CD4-positive, alpha-beta T cell (primary cell): ENCODE results near the gene RORC. TPM values are rescaled to one million over a fixed set of nuclear protein-coding genes. Genes with fewer than 3 reads are reported as not detected.

ENCODE experiments used
- ATAC-seq: fragments of 200-7000 bp; cut with Tn5 transposase; one replicate; pipeline ENCODE4 v1.10.0; 2022; ENCODE audit warnings: mild to moderate bottlenecking; ENCODE audit not compliant: poor library complexity
- CTCF ChIA-PET: fragments of 350-600 bp; sonication (Branson Sonifier 250); formaldehyde crosslinking; loops from one replicate; lab custom pipeline; 2021; ENCODE audit warnings: antibody characterized with exemption, inconsistent platforms; lab: Charles Lee
- POLR2A ChIA-PET: fragments of 350-600 bp; sonication (Branson Sonifier 250); formaldehyde crosslinking; loops from one replicate; lab custom pipeline; 2021; ENCODE audit warnings: antibody characterized with exemption, inconsistent platforms; lab: Charles Lee
- DNase-seq, 14 experiments: peaks; one replicate each; pipeline ENCODE4 v3.0.0-alpha.2; 2013 to 2020; ENCODE audit warnings: mixed read lengths in 2 of 14
- H3K27ac ChIP-seq, 2 donors: one replicate each; pipeline versions ENCODE4 v1.5.1 to v1.7.0; 2013; ENCODE audit warnings: low read length in 2 of 2, low read depth in 1 of 2, mild to moderate bottlenecking in 1 of 2
- H3K27me3 ChIP-seq, 2 experiments: 1 replicate in 1 of 2; 2 replicates in 1 of 2; pipeline versions ENCODE4 v1.6.1 to v1.7.0; 2013; ENCODE audit warnings: low read length in 2 of 2, control low read depth in 1 of 2, mild to moderate bottlenecking in 1 of 2, moderate library complexity in 1 of 2; ENCODE audit not compliant: insufficient read depth in 2 of 2, control insufficient read depth in 1 of 2
- H3K36me3 ChIP-seq: one replicate; pipeline ENCODE4 v1.6.1; 2013; ENCODE audit warnings: low read length, control low read depth; ENCODE audit not compliant: insufficient read depth
- H3K4me1 ChIP-seq: one replicate; pipeline ENCODE4 v1.6.1; 2013; ENCODE audit warnings: low read length, control low read depth; ENCODE audit not compliant: insufficient read depth
- H3K4me3 ChIP-seq: one replicate; pipeline ENCODE4 v1.5.1; 2013; ENCODE audit warnings: mild to moderate bottlenecking, low read length, moderate library complexity
- H3K9me3 ChIP-seq, 2 experiments: 1 replicate in 1 of 2; 2 replicates in 1 of 2; pipeline versions ENCODE4 v1.6.1 to v1.7.0; 2013; ENCODE audit warnings: low read length in 2 of 2, mild to moderate bottlenecking in 2 of 2, control low read depth in 1 of 2, moderate library complexity in 1 of 2; ENCODE audit not compliant: control insufficient read depth in 1 of 2, insufficient read depth in 1 of 2
- H3K27ac Mint-ChIP-seq: one replicate; pipeline ENCODE4 v1.8.0; 2020; ENCODE audit warnings: mixed read lengths
- H3K27me3 Mint-ChIP-seq: one replicate; pipeline ENCODE4 v1.8.0; 2021; ENCODE audit warnings: mixed read lengths
- H3K36me3 Mint-ChIP-seq: one replicate; pipeline ENCODE4 v1.8.0; 2021; ENCODE audit warnings: low read depth, mixed read lengths
- H3K4me1 Mint-ChIP-seq: one replicate; pipeline ENCODE4 v1.8.0; 2021; ENCODE audit warnings: low read depth, mixed read lengths
- H3K4me3 Mint-ChIP-seq: one replicate; pipeline ENCODE4 v1.8.0; 2020; ENCODE audit warnings: mild to moderate bottlenecking, mixed read lengths
- H3K9me3 Mint-ChIP-seq: one replicate; pipeline ENCODE4 v1.8.0; 2020; ENCODE audit warnings: mixed read lengths
- intact Hi-C, 2 experiments: fragments of 100-400 bp; cut with DNase I in 1 of 2; cut with micrococcal nuclease in 1 of 2; formaldehyde crosslinking; loops; one replicate each; pipeline versions ENCODE4 v1.15.1 to v1.9.0; 2023 to 2025; cut with DNase I, micrococcal nuclease
- total RNA-seq, 174 experiments: library from RNA in 2 of 174; stranded (reverse) in 2 of 174; gene quantifications; one replicate each; pipeline ENCODE4 v1.2.3 and lab custom pipeline; 2021 to 2026
- TF ChIP-seq, protein P1 (sequence below): fragments of 200-600 bp; IDR thresholded peaks from one replicate; pipeline ENCODE4 v1.8.0; 2022; ENCODE audit warnings: antibody characterized with exemption, mild to moderate bottlenecking

The RORC gene
- total RNA-seq, 2 experiments from 2014 or later: 3.6 to 3.7 TPM

DNA sequence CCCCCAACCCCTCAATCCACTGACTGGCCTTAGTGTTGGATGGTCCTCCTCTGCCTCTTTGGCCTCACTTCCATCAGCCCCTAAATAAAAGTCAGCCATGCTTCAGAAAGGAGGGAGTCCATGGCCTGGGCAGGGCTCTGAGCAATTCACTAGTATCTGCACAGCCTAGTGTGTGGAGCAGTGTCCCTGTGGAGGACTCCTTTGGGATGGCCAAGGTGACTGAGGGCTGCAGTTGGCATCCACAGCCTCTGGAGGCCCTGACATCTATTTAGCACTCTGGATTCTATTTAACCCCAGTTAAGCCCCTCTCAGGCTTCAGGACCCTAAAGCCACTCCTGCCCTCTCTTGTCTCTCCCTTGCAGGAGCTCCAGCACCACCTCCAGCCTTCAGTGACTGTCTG, 18.3 kb upstream of the RORC start:
- Mint-ChIP-seq H3K27me3 (no peaks in the 10 kb centered on the region), H3K9me3 (no peaks in the 10 kb centered on the region), H3K4me1 (peaks cover 7% of the 10 kb centered on the region), H3K4me3 (no peak overlapping the region), H3K27ac (peak overlapping the region; percentile 64), H3K36me3 (peaks cover 5% of the 10 kb centered on the region)
- POLR2A ChIA-PET: no interaction called here
- DNase-seq (peak in 1 of 14 experiments; percentile 7), ATAC-seq (no peak)
- Histone ChIP-seq H3K4me3 (no peak overlapping the region), H3K27ac (no peak overlapping the region), H3K4me1 (peaks cover 13% of the 10 kb centered on the region), H3K9me3 (no peaks in the 10 kb centered on the region), H3K36me3 (peaks cover 10% of the 10 kb centered on the region), H3K27me3 (no peaks in the 10 kb centered on the region)
- intact Hi-C loops: no loop called here
- CTCF ChIA-PET: no interaction called here
- TF ChIP-seq, protein P1, sequence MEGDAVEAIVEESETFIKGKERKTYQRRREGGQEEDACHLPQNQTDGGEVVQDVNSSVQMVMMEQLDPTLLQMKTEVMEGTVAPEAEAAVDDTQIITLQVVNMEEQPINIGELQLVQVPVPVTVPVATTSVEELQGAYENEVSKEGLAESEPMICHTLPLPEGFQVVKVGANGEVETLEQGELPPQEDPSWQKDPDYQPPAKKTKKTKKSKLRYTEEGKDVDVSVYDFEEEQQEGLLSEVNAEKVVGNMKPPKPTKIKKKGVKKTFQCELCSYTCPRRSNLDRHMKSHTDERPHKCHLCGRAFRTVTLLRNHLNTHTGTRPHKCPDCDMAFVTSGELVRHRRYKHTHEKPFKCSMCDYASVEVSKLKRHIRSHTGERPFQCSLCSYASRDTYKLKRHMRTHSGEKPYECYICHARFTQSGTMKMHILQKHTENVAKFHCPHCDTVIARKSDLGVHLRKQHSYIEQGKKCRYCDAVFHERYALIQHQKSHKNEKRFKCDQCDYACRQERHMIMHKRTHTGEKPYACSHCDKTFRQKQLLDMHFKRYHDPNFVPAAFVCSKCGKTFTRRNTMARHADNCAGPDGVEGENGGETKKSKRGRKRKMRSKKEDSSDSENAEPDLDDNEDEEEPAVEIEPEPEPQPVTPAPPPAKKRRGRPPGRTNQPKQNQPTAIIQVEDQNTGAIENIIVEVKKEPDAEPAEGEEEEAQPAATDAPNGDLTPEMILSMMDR: no peak

DNA sequence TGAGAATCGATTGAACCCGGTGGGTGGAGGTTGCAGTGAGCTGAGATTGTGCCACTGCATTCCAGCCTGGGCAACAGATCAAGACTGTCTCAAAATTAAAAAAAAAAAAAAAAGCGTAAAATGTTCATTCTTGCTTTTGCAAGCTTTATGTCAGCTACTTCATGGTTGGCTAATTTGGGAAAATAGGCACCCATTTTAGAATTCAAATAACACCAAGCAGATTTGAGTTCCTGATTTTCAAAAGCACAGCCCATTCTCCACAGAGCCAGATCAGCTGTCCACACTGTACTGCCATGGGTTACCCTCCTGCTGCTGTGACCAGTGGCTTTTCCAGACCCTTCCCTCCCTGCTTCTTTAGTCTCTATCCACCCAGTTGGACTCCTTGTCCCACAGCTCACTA, 17.5 kb upstream of the RORC start:
- H3K36me3 Mint-ChIP-seq: peaks cover 5% of the 10 kb centered on the region
- no peaks in the 10 kb centered on the region for H3K9me3 Mint-ChIP-seq
- Histone ChIP-seq H3K4me1 (peaks cover 13% of the 10 kb centered on the region), H3K27ac (no peak overlapping the region), H3K9me3 (no peaks in the 10 kb centered on the region), H3K27me3 (no peaks in the 10 kb centered on the region), H3K4me3 (no peak overlapping the region), H3K36me3 (peaks cover 13% of the 10 kb centered on the region)
- ATAC-seq (no peak), DNase-seq (no peak)
- peak overlapping the region; percentile 64 for H3K27ac Mint-ChIP-seq
- H3K27me3 Mint-ChIP-seq: no peaks in the 10 kb centered on the region
- intact Hi-C loops: no loop called here
- no peak overlapping the region for H3K4me3 Mint-ChIP-seq
- POLR2A ChIA-PET: no interaction called here
- CTCF ChIA-PET: no interaction called here
- TF ChIP-seq, protein P1: no peak
- H3K4me1 Mint-ChIP-seq: peaks cover 7% of the 10 kb centered on the region

DNA sequence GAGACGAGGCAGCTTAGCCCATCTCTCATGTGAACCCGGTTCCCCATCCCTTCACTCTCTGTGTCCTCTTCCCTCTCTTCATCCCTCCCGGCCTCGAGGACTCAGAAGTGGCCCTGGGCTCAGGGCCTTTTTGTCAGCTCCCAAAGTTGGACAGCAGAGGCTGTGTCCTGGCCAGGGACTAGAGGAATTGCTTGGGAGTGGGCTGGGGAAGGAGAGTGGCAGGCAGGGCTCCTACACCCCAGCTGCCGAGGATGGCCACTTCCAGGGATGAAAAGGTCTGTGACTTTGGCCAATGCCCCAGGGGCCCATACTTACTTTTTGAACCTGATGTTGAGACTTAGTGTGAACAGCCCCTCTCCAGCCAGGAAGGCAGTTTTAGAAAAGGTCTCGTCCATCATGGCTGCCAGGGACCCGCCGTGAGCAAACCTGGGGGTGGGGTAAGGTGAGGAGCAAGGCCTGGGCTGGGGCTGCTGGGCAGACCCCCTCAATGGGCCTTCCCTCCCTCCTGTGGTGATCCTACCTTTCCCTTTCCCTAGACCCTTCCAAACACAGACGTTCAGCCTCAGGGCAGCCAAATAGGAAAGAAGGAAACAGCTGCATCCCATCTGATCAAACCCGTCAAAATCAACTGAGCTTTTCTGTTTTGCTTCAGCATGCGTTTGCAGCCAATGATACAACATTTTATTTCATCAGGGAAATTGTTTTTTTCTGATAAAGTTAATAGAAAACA, 16.4 kb upstream of the RORC start:
- Mint-ChIP-seq H3K4me3 (no peak overlapping the region), H3K4me1 (peaks cover 7% of the 10 kb centered on the region), H3K36me3 (peaks cover 5% of the 10 kb centered on the region), H3K27me3 (no peaks in the 10 kb centered on the region), H3K27ac (no peak overlapping the region), H3K9me3 (no peaks in the 10 kb centered on the region)
- intact Hi-C loops: no loop called here
- Histone ChIP-seq H3K36me3 (peaks cover 13% of the 10 kb centered on the region), H3K9me3 (no peaks in the 10 kb centered on the region), H3K4me3 (no peak overlapping the region), H3K27me3 (no peaks in the 10 kb centered on the region), H3K4me1 (peaks cover 13% of the 10 kb centered on the region), H3K27ac (no peak overlapping the region)
- ATAC-seq (no peak), DNase-seq (peak in 1 of 14 experiments; percentile 5)
- TF ChIP-seq, protein P1: no peak
- CTCF ChIA-PET: no interaction called here
- POLR2A ChIA-PET: no interaction called here
